Natural killer cell (primary cell): Measurements from ENCODE around the gene DIPK1A. TPM values are rescaled to one million over a fixed set of nuclear protein-coding genes. Genes with fewer than 3 reads are reported as not detected.

Source experiments
- ATAC-seq, 3 donors: fragments of 150-1000 bp in 2 of 3; fragments of 200-7000 bp in 1 of 3; cut with Tn5 transposase; 1 replicate in 1 of 3; 2 replicates in 2 of 3; pipeline ENCODE4 v1.10.0; 2021; ENCODE audit warnings: mild to moderate bottlenecking in 2 of 3, moderate library complexity in 2 of 3
- DNase-seq, 2 donors: peaks; one replicate each; pipeline versions ENCODE4 v3.0.0 to v3.0.0-alpha.2; 2013 to 2021; ENCODE audit warnings: mixed read lengths in 1 of 2
- H3K27ac ChIP-seq: one replicate; pipeline ENCODE4 v1.5.1; 2013; ENCODE audit warnings: mild to moderate bottlenecking, low read length
- H3K27me3 ChIP-seq: one replicate; pipeline ENCODE4 v1.6.1; 2013; ENCODE audit warnings: low read length; ENCODE audit not compliant: control insufficient read depth, insufficient read depth
- H3K36me3 ChIP-seq: one replicate; pipeline ENCODE4 v1.6.1; 2013; ENCODE audit warnings: low read length; ENCODE audit not compliant: control insufficient read depth, insufficient read depth
- H3K4me1 ChIP-seq: one replicate; pipeline ENCODE4 v1.6.1; 2013; ENCODE audit warnings: low read length; ENCODE audit not compliant: control insufficient read depth, insufficient read depth
- H3K4me3 ChIP-seq: one replicate; pipeline ENCODE4 v1.5.1; 2013; ENCODE audit warnings: low read length
- H3K9me3 ChIP-seq: one replicate; pipeline ENCODE4 v1.6.1; 2013; ENCODE audit warnings: low read length; ENCODE audit not compliant: control insufficient read depth, insufficient read depth
- H3K27ac Mint-ChIP-seq, 2 donors: one replicate each; pipeline ENCODE4 v1.8.0; 2022; ENCODE audit warnings: mild to moderate bottlenecking in 2 of 2, mixed read lengths in 2 of 2, moderate library complexity in 1 of 2
- H3K27me3 Mint-ChIP-seq, 2 donors: one replicate each; pipeline ENCODE4 v1.8.0; 2022; ENCODE audit warnings: low read depth in 2 of 2, mixed read lengths in 2 of 2
- H3K36me3 Mint-ChIP-seq: one replicate; pipeline ENCODE4 v1.8.0; 2022; ENCODE audit warnings: mixed read lengths
- H3K4me1 Mint-ChIP-seq, 2 donors: one replicate each; pipeline ENCODE4 v1.8.0; 2022; ENCODE audit warnings: mixed read lengths in 2 of 2
- H3K4me3 Mint-ChIP-seq: one replicate; pipeline ENCODE4 v1.8.0; 2022; ENCODE audit warnings: mild to moderate bottlenecking, moderate library complexity, mixed read lengths
- H3K9me3 Mint-ChIP-seq, 2 donors: one replicate each; pipeline ENCODE4 v1.8.0; 2022; ENCODE audit warnings: mixed read lengths in 2 of 2
- CTCF ChIP-seq: fragments of 200-600 bp; IDR thresholded peaks from one replicate; pipeline ENCODE4 v1.8.0; 2022; ENCODE audit warnings: antibody characterized with exemption
- WGBS: methylation state at CpG from one replicate; pipeline ENCODE4 v1.1.7; 2013; ENCODE audit warnings: missing lambda C conversion rate; ENCODE audit not compliant: insufficient coverage; 5-methylcytosine and 5-hydroxymethylcytosine counted together
- intact Hi-C: fragments of 100-400 bp; cut with micrococcal nuclease; formaldehyde crosslinking; loops from one replicate; pipeline ENCODE4 v1.14.2; 2022
- total RNA-seq, 4 donors: library from RNA; stranded (reverse); fragments of 120-200 nt in 1 of 4; gene quantifications; one replicate each; pipeline versions ENCODE4 v1.2.3 to v1.2.4, GENCODE V29; 2013 to 2022

DIPK1A gene
- total RNA-seq, 3 donors from 2014 or later (not counting 1 experiment from before 2014, with no cell fraction given), result 7.0 to 11.3 (median 11.2) TPM

GRCh38 chr1:93000751-93001175 is 39.5 kb upstream of the DIPK1A start:
- no peaks in the 10 kb centered on the region for H3K4me1 Mint-ChIP-seq
- H3K27ac Mint-ChIP-seq, result no peak overlapping the region
- intact Hi-C loops, result no loop called here
- H3K27ac ChIP-seq, result no peak overlapping the region
- no peak for TF ChIP-seq CTCF
- H3K27me3 Mint-ChIP-seq, result peaks cover 23 to 29% of the 10 kb centered on the region in 2 donors
- 93% methylated on average over 1 of the region's 2 CpGs for WGBS
- no peaks in the 10 kb centered on the region for H3K36me3 Mint-ChIP-seq
- no peak overlapping the region for H3K4me3 ChIP-seq
- H3K9me3 ChIP-seq, result no peaks in the 10 kb centered on the region
- no peaks in the 10 kb centered on the region for H3K4me1 ChIP-seq
- H3K36me3 ChIP-seq, result no peaks in the 10 kb centered on the region
- H3K4me3 Mint-ChIP-seq, result no peak overlapping the region
- ATAC-seq (no peak), DNase-seq (no peak)
- no peaks in the 10 kb centered on the region for H3K27me3 ChIP-seq
- no peaks in the 10 kb centered on the region for H3K9me3 Mint-ChIP-seq

- no peaks in the 10 kb centered on the region for H3K36me3 Mint-ChIP-seq
Measured at GRCh38 chr1:93000291-93000690, 39.0 kb upstream of the DIPK1A start.

GRCh38 chr1:92998821-92999220 is 37.6 kb upstream of the DIPK1A start:
- H3K9me3 ChIP-seq, result no peaks in the 10 kb centered on the region
- H3K4me3 ChIP-seq, result no peak overlapping the region
- peaks cover 12 to 15% of the 10 kb centered on the region in 2 donors for H3K27me3 Mint-ChIP-seq
- H3K27ac Mint-ChIP-seq, result no peak overlapping the region
- no peaks in the 10 kb centered on the region for H3K27me3 ChIP-seq
- no peak for TF ChIP-seq CTCF
- no peaks in the 10 kb centered on the region for H3K36me3 ChIP-seq
- H3K4me3 Mint-ChIP-seq, result no peak overlapping the region
- intact Hi-C loops, result no loop called here
- 91% methylated on average over 5 of the region's 5 CpGs for WGBS
- H3K36me3 Mint-ChIP-seq, result no peaks in the 10 kb centered on the region
- H3K27ac ChIP-seq, result no peak overlapping the region
- DNase-seq (no peak), ATAC-seq (no peak)
- H3K4me1 ChIP-seq, result no peaks in the 10 kb centered on the region
- no peaks in the 10 kb centered on the region for H3K4me1 Mint-ChIP-seq
- no peaks in the 10 kb centered on the region for H3K9me3 Mint-ChIP-seq

More at GRCh38 chr1:93000291-93000690, 39.0 kb upstream of the DIPK1A start:
- Histone ChIP-seq H3K27ac (no peak overlapping the region), H3K4me3 (no peak overlapping the region), H3K36me3 (no peaks in the 10 kb centered on the region), H3K27me3 (no peaks in the 10 kb centered on the region), H3K4me1 (no peaks in the 10 kb centered on the region), H3K9me3 (no peaks in the 10 kb centered on the region)
- Mint-ChIP-seq H3K9me3 (no peaks in the 10 kb centered on the region), H3K4me3 (no peak overlapping the region), H3K4me1 (no peaks in the 10 kb centered on the region), H3K27ac (no peak overlapping the region), H3K27me3 (peaks cover 21 to 27% of the 10 kb centered on the region in 2 donors)
- DNase-seq (no peak), ATAC-seq (no peak)
- TF ChIP-seq CTCF, result no peak
- intact Hi-C loops, result no loop called here
- 93% methylated on average over 1 of the region's 2 CpGs for WGBS
